ENCODE measurements around the gene PLA2G3.

Gene PLA2G3

DNA sequence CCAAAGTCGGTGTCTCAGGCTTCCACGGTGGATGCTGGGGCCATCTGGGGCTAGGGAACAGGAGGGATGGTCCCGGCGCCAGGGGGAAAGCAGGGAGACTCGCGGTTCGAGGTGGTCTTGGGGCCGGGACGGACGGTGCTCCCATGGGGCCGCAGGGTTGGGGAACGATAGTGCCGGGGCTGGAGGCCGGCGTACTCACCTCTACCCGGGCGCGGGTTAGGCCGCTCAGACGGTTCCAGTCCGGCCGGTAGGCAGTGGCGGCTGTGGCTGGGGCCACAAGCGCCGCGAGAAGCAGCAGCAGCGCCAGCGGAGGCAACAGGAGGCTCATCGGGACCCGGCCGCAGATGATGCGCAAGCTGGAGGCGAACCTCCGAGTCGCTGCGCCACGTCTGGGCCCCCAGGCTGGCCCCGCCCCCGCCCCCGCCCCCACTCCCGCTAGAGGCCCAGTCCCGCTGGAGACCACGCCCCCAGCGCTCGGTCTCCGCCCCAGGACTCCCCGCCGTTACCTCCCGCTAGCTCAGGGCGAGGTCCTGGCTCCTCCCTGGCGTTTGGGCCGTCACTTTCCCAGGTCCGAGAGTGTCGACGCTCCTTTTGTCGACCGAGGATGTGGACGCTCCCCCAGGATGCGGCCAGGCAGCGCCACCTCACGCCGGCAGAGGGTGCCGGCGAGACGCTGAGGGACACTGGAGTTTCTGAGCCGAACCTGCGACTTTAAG is 33.0 kb downstream of the PLA2G3 start, which contains the start of gene SELENOM:
Gene SELENOM (minus strand): TSS at position 391 of the 716 bp plus-strand sequence. CDS start 63 bp downstream, at position 328.
- TF ChIP-seq, protein P1, sequence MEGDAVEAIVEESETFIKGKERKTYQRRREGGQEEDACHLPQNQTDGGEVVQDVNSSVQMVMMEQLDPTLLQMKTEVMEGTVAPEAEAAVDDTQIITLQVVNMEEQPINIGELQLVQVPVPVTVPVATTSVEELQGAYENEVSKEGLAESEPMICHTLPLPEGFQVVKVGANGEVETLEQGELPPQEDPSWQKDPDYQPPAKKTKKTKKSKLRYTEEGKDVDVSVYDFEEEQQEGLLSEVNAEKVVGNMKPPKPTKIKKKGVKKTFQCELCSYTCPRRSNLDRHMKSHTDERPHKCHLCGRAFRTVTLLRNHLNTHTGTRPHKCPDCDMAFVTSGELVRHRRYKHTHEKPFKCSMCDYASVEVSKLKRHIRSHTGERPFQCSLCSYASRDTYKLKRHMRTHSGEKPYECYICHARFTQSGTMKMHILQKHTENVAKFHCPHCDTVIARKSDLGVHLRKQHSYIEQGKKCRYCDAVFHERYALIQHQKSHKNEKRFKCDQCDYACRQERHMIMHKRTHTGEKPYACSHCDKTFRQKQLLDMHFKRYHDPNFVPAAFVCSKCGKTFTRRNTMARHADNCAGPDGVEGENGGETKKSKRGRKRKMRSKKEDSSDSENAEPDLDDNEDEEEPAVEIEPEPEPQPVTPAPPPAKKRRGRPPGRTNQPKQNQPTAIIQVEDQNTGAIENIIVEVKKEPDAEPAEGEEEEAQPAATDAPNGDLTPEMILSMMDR (IDR thresholded peaks at IDR 0.05; ENCODE audit: insufficient read depth, low read depth, low read length, missing control alignments), result peak; percentile 97

DNA sequence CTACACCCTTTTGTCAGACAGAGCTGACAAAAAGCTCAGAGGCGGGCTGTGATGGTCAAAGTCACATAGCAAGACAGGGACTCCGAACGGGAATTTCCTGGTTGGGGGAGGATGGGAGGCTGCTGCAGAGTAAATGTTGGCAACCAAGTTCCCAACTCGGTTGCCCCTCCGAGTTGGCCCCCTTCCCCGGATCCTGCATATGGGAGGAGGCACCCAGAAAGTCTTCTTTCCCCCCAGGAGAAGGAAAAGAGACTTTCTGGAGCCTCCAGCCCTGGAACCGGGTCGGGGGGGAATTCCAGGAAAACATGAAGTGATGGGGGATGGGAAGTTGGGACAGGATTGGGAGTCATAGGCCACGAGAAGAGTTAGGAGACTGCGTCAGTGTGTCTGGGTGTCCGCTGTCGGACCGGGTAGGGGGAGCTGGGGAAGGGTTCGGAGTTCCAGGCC is 33.6 kb downstream of the PLA2G3 start:
- DNase-seq (ENCODE audit: low read depth), result peak; percentile 42
- H3K4me3 ChIP-seq (ENCODE audit: low read length), result peak overlapping the region; percentile 63
- TF ChIP-seq, protein P1 (IDR thresholded peaks at IDR 0.05; ENCODE audit: insufficient read depth, low read depth, low read length, missing control alignments), result no peak

More for the DNA sequence above, 33.0 kb downstream of the PLA2G3 start, which contains the start of gene SELENOM:
- DNase-seq (ENCODE audit: low read depth), result peak; percentile 99
- peak within 1 kb of the TSS; percentile 63 for H3K4me3 ChIP-seq (ENCODE audit: low read length)

DNA sequence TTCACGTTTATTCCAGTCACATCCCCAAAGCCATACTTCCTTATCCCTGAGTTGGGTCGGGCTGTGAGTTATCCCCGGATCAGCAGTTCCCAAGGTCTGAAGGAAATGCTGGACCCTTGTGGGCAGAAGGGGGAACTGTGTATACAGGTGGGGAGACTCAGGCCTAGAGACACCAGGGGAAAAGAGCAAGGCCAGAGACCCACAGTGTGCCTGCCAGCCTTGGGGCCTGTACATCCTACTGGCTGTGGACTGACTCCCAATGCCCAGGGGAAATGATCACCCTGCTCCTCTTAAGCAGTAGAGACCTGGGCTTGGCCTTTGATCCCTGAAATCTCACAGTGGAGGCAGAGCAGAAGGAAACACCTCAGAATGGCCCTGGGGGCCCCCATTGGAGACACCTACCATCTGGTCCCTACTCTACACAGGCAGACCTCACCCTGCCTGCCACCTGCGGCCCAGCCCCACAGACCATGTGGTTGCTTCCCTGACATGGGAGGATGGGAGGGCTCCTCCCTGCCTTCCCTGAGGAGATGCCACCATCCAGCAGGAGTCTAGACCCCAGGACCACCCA is 34.2 kb downstream of the PLA2G3 start:
- no peak for DNase-seq (ENCODE audit: low read depth)
- TF ChIP-seq, protein P1 (IDR thresholded peaks at IDR 0.05; ENCODE audit: insufficient read depth, low read depth, low read length, missing control alignments), result peak; percentile 3
- no peak overlapping the region for H3K4me3 ChIP-seq (ENCODE audit: low read length)

DNA sequence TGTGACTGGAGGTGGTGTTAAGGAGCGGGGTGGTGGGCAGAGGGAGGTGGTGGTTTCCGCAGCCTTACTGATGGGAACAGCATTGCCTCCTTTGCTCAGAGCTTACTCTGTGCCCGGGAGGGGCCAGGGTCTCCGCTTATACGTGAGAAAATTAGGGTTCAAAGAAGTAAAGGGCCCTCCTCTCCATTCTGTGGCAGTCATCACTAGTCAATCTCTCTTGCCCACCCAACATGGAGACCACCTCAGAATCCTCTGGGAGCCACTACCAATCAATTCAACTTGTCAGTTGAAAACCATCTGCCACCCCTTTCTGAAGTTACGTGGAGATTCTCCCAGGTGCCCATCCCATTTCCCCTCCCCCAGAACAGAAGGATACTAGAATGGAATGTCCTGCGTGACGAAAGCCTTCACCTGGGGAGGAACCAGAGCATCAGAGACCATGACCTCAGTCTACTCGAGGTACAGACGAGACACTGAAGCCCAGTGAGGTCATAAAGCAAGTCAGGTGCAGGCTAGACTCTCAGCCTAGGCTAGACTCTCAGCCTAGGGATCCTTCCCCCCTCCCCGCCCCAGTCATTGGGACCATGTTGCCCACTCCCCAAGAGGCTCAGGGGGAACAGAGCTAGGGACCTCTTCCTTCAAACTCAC is 34.9 kb downstream of the PLA2G3 start:
- TF ChIP-seq, protein P1 (IDR thresholded peaks at IDR 0.05; ENCODE audit: insufficient read depth, low read depth, low read length, missing control alignments), result no peak
- DNase-seq (ENCODE audit: low read depth), result peak; percentile 30
- H3K4me3 ChIP-seq (ENCODE audit: low read length), result no peak overlapping the region

DNA sequence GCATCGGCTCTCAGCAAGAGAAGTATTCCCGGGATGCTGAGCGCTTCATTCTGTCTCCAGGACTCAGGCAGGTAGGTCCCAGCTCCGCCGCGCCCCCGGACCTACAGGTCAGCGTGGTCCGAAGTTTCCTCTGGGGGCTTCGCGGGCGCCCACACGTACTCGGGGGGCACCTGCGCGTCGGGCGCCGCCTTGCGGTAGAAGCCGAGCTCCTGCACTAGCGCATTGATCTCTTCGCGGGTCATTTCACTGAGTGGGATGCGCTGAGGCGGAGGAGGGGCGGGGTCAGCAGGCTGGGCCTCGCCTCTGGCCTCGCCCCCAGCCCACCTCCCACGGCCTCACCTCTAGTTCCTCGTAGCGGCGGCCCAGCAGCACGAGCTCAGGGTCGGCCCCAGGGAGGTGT is 35.4 kb downstream of the PLA2G3 start:
- H3K4me3 ChIP-seq (ENCODE audit: low read length), result no peak overlapping the region
- DNase-seq (ENCODE audit: low read depth), result peak; percentile 31
- TF ChIP-seq, protein P1 (IDR thresholded peaks at IDR 0.05; ENCODE audit: insufficient read depth, low read depth, low read length, missing control alignments), result peak; percentile 33

DNA sequence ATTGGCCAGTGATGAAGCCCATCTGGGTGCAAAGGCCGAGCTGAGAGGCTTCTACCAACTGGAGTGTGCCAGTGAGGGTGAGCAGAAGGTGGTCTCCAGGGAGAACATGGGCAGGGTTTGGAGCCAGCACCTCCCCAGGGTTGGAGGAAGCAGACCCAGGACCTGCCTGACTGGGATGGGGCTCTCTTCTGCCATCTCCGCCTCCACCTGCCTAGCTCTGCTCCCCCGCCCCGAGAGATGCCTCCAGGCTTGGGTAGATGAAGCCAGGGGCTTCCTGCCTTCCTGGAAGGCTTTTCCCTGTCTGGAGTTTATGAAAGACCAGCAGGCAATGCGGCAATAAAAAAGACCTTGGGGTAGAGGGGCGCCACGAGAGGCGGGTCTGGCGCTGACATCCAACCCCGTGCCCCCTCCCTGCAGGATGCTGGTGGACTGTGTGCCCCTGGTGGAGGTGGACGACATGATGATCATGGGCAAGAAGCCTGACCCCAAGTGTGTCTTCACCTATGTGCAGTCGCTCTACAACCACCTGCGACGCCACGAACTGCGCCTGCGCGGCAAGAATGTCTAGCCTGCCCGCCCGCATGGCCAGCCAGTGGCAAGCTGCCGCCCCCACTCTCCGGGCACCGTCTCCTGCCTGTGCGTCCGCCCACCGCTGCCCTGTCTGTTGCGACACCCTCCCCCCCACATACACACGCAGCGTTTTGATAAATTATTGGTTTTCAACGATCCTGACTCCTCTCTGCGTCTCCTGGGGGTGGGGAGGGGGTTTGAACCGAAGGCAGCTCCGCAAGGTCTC is 36.2 kb downstream of the PLA2G3 start:
- no peak overlapping the region for H3K4me3 ChIP-seq (ENCODE audit: low read length)
- no peak for DNase-seq (ENCODE audit: low read depth)
- TF ChIP-seq, protein P1 (IDR thresholded peaks at IDR 0.05; ENCODE audit: insufficient read depth, low read depth, low read length, missing control alignments), result no peak

Data from epithelial cell of esophagus (primary cell).